BJ (cell line): ENCODE data around the gene AQP9. TPM values are rescaled to one million over a fixed set of nuclear protein-coding genes. Genes with fewer than 3 reads are reported as not detected.

Source experiments
- CTCF ChIA-PET: fragments of 350-600 bp; formaldehyde crosslinking; extraction: SDS; loops from one replicate; lab custom pipeline; 2021; ENCODE audit warnings: antibody characterized with exemption, inconsistent platforms; lab: Yijun Ruan, JAX
- POLR2A ChIA-PET: fragments of 300-600 bp; sonication (Branson Sonifier 250); formaldehyde crosslinking; extraction: SDS; loops from one replicate; lab custom pipeline; 2021; ENCODE audit warnings: antibody characterized with exemption; lab: Charles Lee
- DNase-seq: peaks from one replicate; pipeline ENCODE4 v3.0.0-alpha.2; 2011; ENCODE audit warnings: low read depth
- H3K27me3 ChIP-seq: 2 replicates; pipeline ENCODE4 v1.6.0; 2011; ENCODE audit warnings: low read length; ENCODE audit not compliant: control insufficient read depth, insufficient read depth
- H3K36me3 ChIP-seq: 2 replicates; pipeline ENCODE4 v1.5.1; 2011; ENCODE audit warnings: low read length; ENCODE audit not compliant: control insufficient read depth, insufficient read depth
- H3K4me3 ChIP-seq: 2 replicates; pipeline ENCODE4 v1.5.1; 2011; ENCODE audit warnings: low read depth, mild to moderate bottlenecking, control low read depth, low read length
- CTCF ChIP-seq: IDR thresholded peaks from 2 replicates; pipeline ENCODE4 v1.5.1; 2011; ENCODE audit warnings: low read depth, mild to moderate bottlenecking, control low read depth, inconsistent platforms, low read length, moderate library complexity; ENCODE audit not compliant: insufficient read depth
- polyA plus RNA-seq: library from polyadenylated mRNA; depleted of rRNA; stranded (reverse); fragments of >200 nt; gene quantifications from 2 replicates; pipeline ENCODE4 v1.2.3, GENCODE V29; 2011

Gene AQP9
- polyA plus RNA-seq, 1 experiment = not detected

GRCh38 chr15:58137686-58138085 is 495 bp upstream of the AQP9 start:
- TF ChIP-seq CTCF = no peak
- peaks cover 2% of the 10 kb centered on the region; the same call in 1 of the 2 replicates for H3K27me3 ChIP-seq
- CTCF ChIA-PET = no interaction called here
- no peaks in the 10 kb centered on the region for H3K36me3 ChIP-seq
- DNase-seq = no peak
- H3K4me3 ChIP-seq = no peak overlapping the region
- POLR2A ChIA-PET = no interaction called here

GRCh38 chr15:58139276-58139988 is 1.3 kb downstream of the AQP9 start:
- no peak for TF ChIP-seq CTCF
- ChIA-PET POLR2A (interaction anchor here (0.6 kb wide), 1 partner anchor 41 kb away, joined by 3 read pairs; no protein-coding TSS in a partner anchor), CTCF (no interaction called here)

GRCh38 chr15:58139989-58140522 is 1.9 kb downstream of the AQP9 start:
- POLR2A ChIA-PET = interaction anchor here (0.6 kb wide), 1 partner anchor 40 kb away, joined by 3 read pairs; no protein-coding TSS in a partner anchor
- CTCF ChIA-PET = interaction anchor here (0.9 kb wide), 1 partner anchor 10 kb away, joined by 3 read pairs; no protein-coding TSS in a partner anchor
- no peak overlapping the region for H3K4me3 ChIP-seq
- H3K36me3 ChIP-seq = no peaks in the 10 kb centered on the region
- no peak for TF ChIP-seq CTCF
- H3K27me3 ChIP-seq = peaks cover 2% of the 10 kb centered on the region; the same call in 1 of the 2 replicates
- DNase-seq = no peak

More at GRCh38 chr15:58139276-58139988, 1.3 kb downstream of the AQP9 start:
- peak; percentile 49 for DNase-seq
- Histone ChIP-seq H3K4me3 (no peak overlapping the region), H3K36me3 (no peaks in the 10 kb centered on the region), H3K27me3 (peaks cover 2% of the 10 kb centered on the region; the same call in 1 of the 2 replicates)

- ChIA-PET CTCF (no interaction called here), POLR2A (no interaction called here)
- Histone ChIP-seq H3K27me3 (no peaks in the 10 kb centered on the region; the same call in 1 of the 2 replicates), H3K36me3 (no peaks in the 10 kb centered on the region), H3K4me3 (no peak overlapping the region)
- no peak for TF ChIP-seq CTCF
- DNase-seq = no peak
Observed at GRCh38 chr15:58141894-58142293, 3.7 kb downstream of the AQP9 start.

GRCh38 chr15:58142827-58143461 is 4.8 kb downstream of the AQP9 start:
- CTCF ChIA-PET = interaction anchor here (1.5 kb wide), 1 partner anchor 72 kb away, joined by 3 read pairs; no protein-coding TSS in a partner anchor
- POLR2A ChIA-PET = no interaction called here
- no peak for TF ChIP-seq CTCF
- Histone ChIP-seq H3K27me3 (no peaks in the 10 kb centered on the region; the same call in 1 of the 2 replicates), H3K36me3 (no peaks in the 10 kb centered on the region), H3K4me3 (no peak overlapping the region)
- DNase-seq = no peak
